Caco-2 (cell line): ENCODE results near the gene SLC35F1. TPM values are rescaled to one million over a fixed set of nuclear protein-coding genes. Genes with fewer than 3 reads are reported as not detected.

Experiments
- BruUV-seq: library from RNA; stranded (reverse); fragments of 400-500 nt; replicated peaks from 2 replicates; lab custom pipeline; 2021; lab: Mats Ljungman, UMichigan
- CTCF ChIA-PET: fragments of 300-600 bp; sonication (Branson Sonifier 250); formaldehyde crosslinking; loops from one replicate; lab custom pipeline; 2022; ENCODE audit warnings: antibody characterized with exemption; lab: Charles Lee
- POLR2A ChIA-PET: fragments of 300-600 bp; sonication (Branson Sonifier 250); formaldehyde crosslinking; loops from one replicate; lab custom pipeline; 2022; ENCODE audit warnings: antibody characterized with exemption; lab: Charles Lee
- DNase-seq, 2 experiments: peaks; one replicate each; pipeline versions ENCODE4 v3.0.0 to v3.0.0-alpha.2; 2020 to 2022
- H3K27me3 ChIP-seq: replicated peaks from 2 replicates; pipeline ENCODE4 v1.6.0; 2011; ENCODE audit warnings: low read length; ENCODE audit not compliant: control insufficient read depth, insufficient read depth
- H3K36me3 ChIP-seq: 2 replicates; pipeline ENCODE4 v1.5.1; 2011; ENCODE audit warnings: low read length; ENCODE audit not compliant: control insufficient read depth, insufficient read depth
- H3K4me1 ChIP-seq: fragments of 250-450 bp; sonication (Bioruptor Pico); 2 replicates; pipeline ENCODE4 v1.5.1; 2020; ENCODE audit warnings: mild to moderate bottlenecking
- H3K4me3 ChIP-seq: 2 replicates; pipeline ENCODE4 v1.5.1; 2011; ENCODE audit warnings: low read depth, mild to moderate bottlenecking, control low read depth, low read length
- H3K9me3 ChIP-seq: fragments of 250-450 bp; sonication (Bioruptor Pico); 2 replicates; pipeline ENCODE4 v1.5.1; 2020; ENCODE audit warnings: mild to moderate bottlenecking, moderate library complexity
- H3K27ac Mint-ChIP-seq: one replicate; pipeline ENCODE4 v1.8.0; 2022; ENCODE audit warnings: mixed read lengths; ENCODE audit not compliant: unreplicated experiment
- H3K27me3 Mint-ChIP-seq: one replicate; pipeline ENCODE4 v1.8.0; 2022; ENCODE audit warnings: mixed read lengths; ENCODE audit not compliant: insufficient read depth, unreplicated experiment
- H3K36me3 Mint-ChIP-seq: one replicate; pipeline ENCODE4 v1.8.0; 2022; ENCODE audit warnings: mild to moderate bottlenecking, mixed read lengths; ENCODE audit not compliant: insufficient read depth, unreplicated experiment
- H3K4me1 Mint-ChIP-seq: one replicate; pipeline ENCODE4 v1.8.0; 2022; ENCODE audit warnings: low read depth, mixed read lengths; ENCODE audit not compliant: unreplicated experiment
- H3K4me3 Mint-ChIP-seq: one replicate; pipeline ENCODE4 v1.8.0; 2022; ENCODE audit warnings: mild to moderate bottlenecking, moderate library complexity, mixed read lengths; ENCODE audit not compliant: unreplicated experiment
- H3K9me3 Mint-ChIP-seq: one replicate; pipeline ENCODE4 v1.8.0; 2022; ENCODE audit warnings: mixed read lengths; ENCODE audit not compliant: unreplicated experiment
- intact Hi-C: fragments of 100-400 bp; cut with micrococcal nuclease; formaldehyde crosslinking; loops from one replicate; pipeline ENCODE4 v1.10.0; 2022; ENCODE audit not compliant: unreplicated experiment
- total RNA-seq: library from RNA; stranded (reverse); gene quantifications from 2 replicates; pipeline ENCODE4 v1.2.3, GENCODE V29; 2022
- TF ChIP-seq, protein P1 (sequence below), 2 experiments: fragments of 200-600 bp in 1 of 2; IDR thresholded peaks; 1 replicate in 1 of 2; 2 replicates in 1 of 2; pipeline versions ENCODE4 v1.5.1 to v1.8.0; 2011 to 2022; ENCODE audit warnings: antibody characterized with exemption in 1 of 2, control low read depth in 1 of 2, inconsistent platforms in 1 of 2, low read depth in 1 of 2, low read length in 1 of 2, mild to moderate bottlenecking in 1 of 2, moderate library complexity in 1 of 2; ENCODE audit not compliant: insufficient read depth in 1 of 2, severe bottlenecking in 1 of 2, unreplicated experiment in 1 of 2

The SLC35F1 gene
- total RNA-seq, 1 experiment from 2014 or later: not detected

DNA sequence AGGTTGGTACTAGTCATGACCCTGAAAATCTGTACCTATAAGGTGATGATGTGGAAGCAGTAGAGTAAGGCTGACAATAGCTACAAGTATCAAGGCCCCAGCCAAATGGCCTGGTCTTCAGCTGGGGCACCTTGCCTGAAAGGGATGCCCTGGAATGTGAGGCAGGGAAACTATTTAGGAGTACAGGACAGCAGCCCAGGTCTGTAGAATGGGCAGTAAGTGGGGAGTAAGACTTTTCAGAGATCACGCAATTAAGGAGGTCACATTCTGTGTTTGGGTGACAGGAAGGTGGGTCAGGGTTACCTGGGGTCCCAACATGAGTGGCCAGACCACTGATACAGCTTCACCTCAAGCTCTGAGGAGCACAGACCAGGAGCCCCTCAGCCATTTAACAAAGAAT lies 9.4 kb downstream of the SLC35F1 start:
- Histone ChIP-seq H3K4me1 (no peaks in the 10 kb centered on the region), H3K36me3 (no peaks in the 10 kb centered on the region), H3K27me3 (no peaks in the 10 kb centered on the region), H3K9me3 (no peaks in the 10 kb centered on the region), H3K4me3 (no peak overlapping the region)
- intact Hi-C loops: no loop called here
- Mint-ChIP-seq H3K4me1 (no peaks in the 10 kb centered on the region), H3K27me3 (no peaks in the 10 kb centered on the region), H3K4me3 (no peak overlapping the region), H3K9me3 (no peaks in the 10 kb centered on the region), H3K36me3 (no peaks in the 10 kb centered on the region), H3K27ac (no peak overlapping the region)
- BruUV-seq: no TSS peak
- DNase-seq: no peak
- TF ChIP-seq, protein P1, sequence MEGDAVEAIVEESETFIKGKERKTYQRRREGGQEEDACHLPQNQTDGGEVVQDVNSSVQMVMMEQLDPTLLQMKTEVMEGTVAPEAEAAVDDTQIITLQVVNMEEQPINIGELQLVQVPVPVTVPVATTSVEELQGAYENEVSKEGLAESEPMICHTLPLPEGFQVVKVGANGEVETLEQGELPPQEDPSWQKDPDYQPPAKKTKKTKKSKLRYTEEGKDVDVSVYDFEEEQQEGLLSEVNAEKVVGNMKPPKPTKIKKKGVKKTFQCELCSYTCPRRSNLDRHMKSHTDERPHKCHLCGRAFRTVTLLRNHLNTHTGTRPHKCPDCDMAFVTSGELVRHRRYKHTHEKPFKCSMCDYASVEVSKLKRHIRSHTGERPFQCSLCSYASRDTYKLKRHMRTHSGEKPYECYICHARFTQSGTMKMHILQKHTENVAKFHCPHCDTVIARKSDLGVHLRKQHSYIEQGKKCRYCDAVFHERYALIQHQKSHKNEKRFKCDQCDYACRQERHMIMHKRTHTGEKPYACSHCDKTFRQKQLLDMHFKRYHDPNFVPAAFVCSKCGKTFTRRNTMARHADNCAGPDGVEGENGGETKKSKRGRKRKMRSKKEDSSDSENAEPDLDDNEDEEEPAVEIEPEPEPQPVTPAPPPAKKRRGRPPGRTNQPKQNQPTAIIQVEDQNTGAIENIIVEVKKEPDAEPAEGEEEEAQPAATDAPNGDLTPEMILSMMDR (IDR thresholded peaks at IDR 0.05; ENCODE audit: insufficient read depth in 1 of 2, low read depth in 1 of 2, low read length in 1 of 2, severe bottlenecking in 1 of 2, unreplicated experiment in 1 of 2): no peak
- ChIA-PET CTCF (no interaction called here), POLR2A (no interaction called here)

DNA sequence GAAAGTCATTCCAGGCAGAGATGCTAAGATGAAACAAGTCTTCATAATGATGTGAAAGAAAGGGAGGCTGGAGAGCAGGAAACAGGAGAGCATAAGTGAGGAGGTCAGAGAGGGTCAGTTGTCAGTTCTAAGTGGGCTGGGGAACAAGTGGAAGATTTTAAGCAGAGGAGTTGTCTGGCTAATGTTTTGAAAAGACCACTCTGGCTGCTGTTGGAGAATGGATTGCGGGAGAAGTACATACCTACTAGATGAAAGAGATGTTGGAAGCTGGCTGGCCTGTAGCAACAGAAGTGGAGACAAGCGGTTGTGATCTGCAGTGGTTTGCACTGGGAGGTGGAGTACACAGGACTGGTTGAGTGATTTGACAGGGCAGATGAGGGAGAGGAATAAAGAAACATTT lies 10.1 kb downstream of the SLC35F1 start:
- Histone ChIP-seq H3K4me1 (no peaks in the 10 kb centered on the region), H3K36me3 (no peaks in the 10 kb centered on the region), H3K4me3 (no peak overlapping the region), H3K9me3 (no peaks in the 10 kb centered on the region), H3K27me3 (no peaks in the 10 kb centered on the region)
- TF ChIP-seq, protein P1 (IDR thresholded peaks at IDR 0.05; ENCODE audit: insufficient read depth in 1 of 2, low read depth in 1 of 2, low read length in 1 of 2, severe bottlenecking in 1 of 2, unreplicated experiment in 1 of 2): no peak
- no peak for DNase-seq
- Mint-ChIP-seq H3K4me3 (no peak overlapping the region), H3K27me3 (no peaks in the 10 kb centered on the region), H3K9me3 (no peaks in the 10 kb centered on the region), H3K27ac (no peak overlapping the region), H3K36me3 (no peaks in the 10 kb centered on the region), H3K4me1 (no peaks in the 10 kb centered on the region)
- intact Hi-C loops: no loop called here
- CTCF ChIA-PET: no interaction called here
- POLR2A ChIA-PET: no interaction called here
- BruUV-seq: no TSS peak

DNA sequence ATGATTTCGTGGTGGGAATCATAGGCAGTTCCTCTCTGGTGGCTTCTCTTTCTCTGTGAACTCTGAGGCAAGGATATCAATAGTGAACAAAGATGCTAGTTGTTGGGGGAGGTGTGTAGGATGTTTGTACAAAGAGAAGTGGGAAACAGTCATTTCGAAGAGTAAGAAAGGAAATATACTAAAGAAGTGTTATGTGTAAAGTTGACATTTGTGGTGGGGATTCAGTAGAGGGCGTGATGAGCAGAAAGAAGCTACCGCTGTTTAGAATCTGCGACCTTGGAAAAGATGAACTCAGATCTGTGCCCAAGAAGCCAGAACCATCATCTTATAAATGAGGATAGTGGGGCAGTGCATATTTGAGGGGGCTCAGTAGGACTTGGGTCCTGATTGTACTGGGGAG lies 11.4 kb downstream of the SLC35F1 start:
- Mint-ChIP-seq H3K4me3 (no peak overlapping the region), H3K27ac (no peak overlapping the region), H3K9me3 (no peaks in the 10 kb centered on the region), H3K36me3 (no peaks in the 10 kb centered on the region), H3K4me1 (no peaks in the 10 kb centered on the region), H3K27me3 (no peaks in the 10 kb centered on the region)
- BruUV-seq: no TSS peak
- intact Hi-C loops: no loop called here
- H3K9me3 ChIP-seq: no peaks in the 10 kb centered on the region
- no peak for DNase-seq
- CTCF ChIA-PET: no interaction called here
- H3K4me3 ChIP-seq: no peak overlapping the region
- H3K36me3 ChIP-seq: no peaks in the 10 kb centered on the region
- no peaks in the 10 kb centered on the region for H3K27me3 ChIP-seq
- TF ChIP-seq, protein P1 (IDR thresholded peaks at IDR 0.05; ENCODE audit: insufficient read depth in 1 of 2, low read depth in 1 of 2, low read length in 1 of 2, severe bottlenecking in 1 of 2, unreplicated experiment in 1 of 2): no peak
- H3K4me1 ChIP-seq: no peaks in the 10 kb centered on the region
- POLR2A ChIA-PET: no interaction called here
